Measurements from ENCODE around the gene CMTM3.
"Not testable (repeated sequence)": the region's sequence is repeated elsewhere in the genome, so short reads cannot be mapped to it uniquely, and the experiment has no call there.

CMTM3 gene

DNA sequence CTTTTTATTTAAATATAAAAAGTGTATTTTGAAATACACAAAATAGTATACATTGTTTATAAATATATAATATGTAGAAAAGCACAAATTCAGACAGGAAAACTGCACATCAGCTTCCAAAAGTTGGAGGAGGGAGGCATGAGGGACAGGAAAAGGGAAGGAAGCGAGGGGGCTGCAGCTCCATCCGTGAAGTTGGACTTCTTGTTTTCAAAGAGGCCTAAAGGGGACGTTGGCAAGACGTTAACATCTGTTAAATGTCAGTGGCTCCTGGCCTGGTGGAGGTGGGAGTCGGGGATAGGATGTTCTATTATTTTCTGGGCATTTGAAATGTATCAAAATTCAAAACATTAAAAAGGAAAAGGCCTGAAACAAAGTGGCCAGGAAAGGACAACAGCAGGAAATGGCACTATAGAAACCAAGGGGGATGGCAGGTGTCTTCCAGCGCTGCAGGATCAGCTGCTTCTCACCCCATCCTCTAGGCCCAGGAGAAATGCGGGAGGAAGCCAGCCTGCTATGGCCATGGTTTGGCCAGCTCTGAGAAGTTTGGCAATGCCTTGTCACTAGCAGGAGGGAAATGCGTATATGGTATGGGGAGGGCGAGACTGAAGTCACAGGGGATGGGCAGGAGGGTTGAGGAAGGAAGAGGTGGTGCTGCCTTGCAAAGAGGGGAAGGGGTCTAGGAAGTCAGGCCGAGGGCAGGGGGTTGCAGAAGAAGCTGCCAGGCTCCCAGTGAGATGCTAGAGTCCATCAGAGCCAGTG, 18.8 kb upstream of the CMTM3 start:
- DNase-seq (ENCODE audit: low read depth): no peak

DNA sequence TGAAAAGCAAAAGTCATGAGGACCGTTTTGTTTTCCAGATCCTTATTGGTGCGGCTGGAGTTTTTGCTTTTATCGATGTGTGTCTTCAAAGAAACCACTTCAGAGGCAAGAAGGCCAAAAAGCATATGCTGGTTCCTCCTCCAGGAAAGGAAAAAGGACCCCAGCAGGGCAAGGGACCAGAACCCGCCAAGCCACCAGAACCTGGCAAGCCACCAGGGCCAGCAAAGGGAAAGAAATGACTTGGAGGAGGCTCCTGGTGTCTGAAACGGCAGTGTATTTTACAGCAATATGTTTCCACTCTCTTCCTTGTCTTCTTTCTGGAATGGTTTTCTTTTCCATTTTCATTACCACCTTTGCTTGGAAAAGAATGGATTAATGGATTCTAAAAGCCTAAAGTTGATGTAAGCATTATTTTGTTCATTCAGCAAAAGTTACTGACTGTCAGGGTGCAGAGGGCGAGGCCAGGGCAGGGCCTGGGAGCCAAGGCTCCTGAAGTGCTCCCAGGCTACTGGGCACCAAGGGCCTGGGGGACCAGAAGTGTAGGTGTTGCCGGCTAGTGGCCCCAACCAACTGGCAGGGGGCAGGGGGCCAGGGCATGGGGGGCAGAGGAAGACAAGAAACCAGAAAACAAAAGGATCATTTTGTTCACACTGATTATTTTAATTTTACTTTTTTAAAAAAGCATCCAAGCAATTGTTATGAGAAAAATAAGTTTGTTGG, 16.5 kb upstream of the CMTM3 start:
- DNase-seq (ENCODE audit: low read depth): no peak

DNA sequence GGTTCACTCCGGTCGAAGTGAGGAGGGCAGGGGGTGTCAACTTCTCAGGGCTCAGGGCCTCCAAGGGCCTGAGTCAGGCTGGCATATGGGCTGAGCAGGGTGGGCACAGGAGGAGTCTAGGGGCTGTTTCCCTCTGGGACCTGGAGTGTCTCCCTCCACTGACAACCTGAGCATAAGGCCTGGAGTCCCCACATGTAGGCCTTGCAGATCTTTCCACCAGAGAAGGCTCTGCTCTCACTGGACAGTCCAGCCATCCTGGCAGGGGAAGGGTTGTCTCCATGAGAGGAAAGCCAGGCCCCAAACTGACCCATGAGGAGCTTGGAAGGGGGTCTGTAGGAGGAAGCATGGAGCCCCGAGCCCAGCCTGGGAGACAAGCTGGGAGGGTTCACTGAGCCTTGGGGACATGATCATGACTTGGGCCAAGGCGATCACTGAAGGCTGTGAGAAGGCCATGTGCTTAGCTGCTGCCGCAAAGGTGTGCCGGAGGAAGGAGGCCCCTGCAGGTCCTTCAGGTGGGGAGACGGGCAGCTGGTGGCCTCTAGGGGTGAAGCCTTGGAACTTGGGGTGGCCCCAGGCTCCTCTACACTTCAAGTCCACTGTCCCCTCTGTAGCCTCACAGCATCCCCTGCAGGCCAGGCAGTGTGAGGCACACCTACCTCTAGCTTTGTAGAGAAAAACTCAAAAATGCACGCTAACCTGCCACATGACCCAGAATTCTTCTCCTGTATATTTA, 15.4 kb upstream of the CMTM3 start:
- DNase-seq (ENCODE audit: low read depth): peak; percentile 53

DNA sequence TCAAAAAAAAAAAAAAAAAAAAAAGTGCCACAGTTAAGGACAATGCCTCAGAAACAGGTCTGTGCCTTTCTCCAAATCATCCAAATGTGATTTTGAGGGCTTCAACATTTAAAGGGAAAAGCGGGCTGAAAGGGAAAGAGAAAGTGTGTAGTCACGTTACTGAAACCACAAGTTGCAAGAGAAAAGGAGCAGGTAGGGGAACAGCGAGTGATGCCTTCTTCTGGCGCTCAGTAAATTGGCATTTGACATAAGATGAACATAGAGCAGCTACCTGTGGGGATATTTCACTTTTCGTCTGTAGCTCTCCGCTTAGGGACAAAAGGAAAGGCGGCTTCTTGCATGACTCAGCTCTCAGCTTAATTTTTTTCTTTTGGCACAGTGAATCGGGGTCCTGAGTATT, 14.2 kb upstream of the CMTM3 start:
- no peak for DNase-seq (ENCODE audit: low read depth)

DNA sequence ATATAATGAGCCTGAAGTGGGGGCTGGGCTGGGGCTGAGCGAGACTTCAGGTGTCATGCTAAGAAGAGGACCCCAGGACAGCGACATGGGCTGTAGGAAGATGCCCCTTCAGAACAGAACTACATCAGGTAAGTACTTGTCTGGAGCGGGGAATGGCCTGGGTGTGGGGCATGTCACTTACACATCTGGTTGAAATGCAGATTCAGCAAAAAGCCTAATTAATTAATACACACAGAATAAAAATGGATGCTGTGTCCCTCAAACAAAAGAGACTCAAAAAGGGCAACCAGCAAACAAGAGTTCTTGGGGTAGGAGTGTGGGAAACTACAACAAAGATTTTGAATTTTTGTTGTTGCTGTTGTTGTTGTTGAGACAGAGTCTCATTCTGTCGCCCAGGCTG, 13.5 kb upstream of the CMTM3 start:
- no peak for DNase-seq (ENCODE audit: low read depth)

DNA sequence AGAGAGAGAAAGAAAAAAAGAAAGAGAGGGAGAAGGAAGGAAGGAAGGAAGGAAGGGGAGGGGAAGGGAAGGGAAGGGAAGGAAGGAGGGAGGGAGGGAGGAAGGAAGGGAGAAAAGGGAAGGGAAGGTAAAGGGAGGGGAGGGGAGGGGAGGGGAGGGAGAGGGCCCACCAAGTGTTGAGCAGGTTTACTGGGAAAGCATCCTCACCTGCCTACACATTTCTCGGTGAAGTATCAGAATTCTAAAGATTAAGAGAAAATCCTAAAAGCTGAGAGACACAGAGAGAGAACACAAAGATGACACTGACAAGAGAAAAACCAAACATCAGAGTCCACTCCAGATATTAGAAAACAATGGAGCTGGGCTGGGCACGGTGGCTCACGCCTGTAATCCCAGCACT, 12.3 kb upstream of the CMTM3 start:
- DNase-seq (ENCODE audit: low read depth): no peak

DNA sequence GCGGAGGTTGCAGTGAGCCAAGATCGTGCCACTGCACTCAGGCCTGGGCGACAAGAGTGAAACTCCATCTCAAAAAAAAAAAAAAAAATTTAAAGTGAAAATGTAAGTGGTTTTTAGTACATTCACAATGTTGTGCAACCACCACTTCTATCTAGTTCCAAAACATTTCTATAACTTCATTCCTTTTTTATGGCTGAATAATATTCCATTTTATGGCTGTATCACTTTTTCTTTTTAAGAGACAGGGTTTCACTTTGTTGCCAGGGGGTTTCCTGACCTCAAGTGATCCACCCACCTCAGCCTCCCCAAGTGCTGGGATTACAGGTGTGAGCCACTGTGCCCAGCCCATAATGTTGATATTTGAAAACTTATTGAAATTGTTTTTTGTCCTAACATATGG, 11.7 kb upstream of the CMTM3 start:
- no peak for DNase-seq (ENCODE audit: low read depth)

DNA sequence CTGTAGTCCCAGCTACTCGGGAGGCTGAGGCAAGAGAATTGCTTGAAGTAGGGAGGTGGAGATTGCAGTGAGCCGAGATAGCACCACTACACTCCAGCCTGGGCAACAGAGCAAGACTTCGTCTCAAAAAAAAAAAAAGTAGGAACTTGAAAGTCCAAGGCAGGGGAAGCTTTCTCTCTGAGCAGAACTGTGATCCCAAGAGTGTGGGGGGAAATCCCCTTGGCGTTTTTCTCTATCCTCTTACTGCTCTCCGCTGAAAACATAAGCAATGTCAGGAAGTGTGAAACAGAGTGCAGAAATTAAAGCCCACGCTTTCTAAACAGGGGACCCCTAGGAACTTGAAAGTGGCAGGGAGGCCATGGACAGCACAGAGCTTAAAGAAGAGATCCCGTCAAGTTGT, 9.8 kb upstream of the CMTM3 start:
- DNase-seq (ENCODE audit: low read depth): no peak

DNA sequence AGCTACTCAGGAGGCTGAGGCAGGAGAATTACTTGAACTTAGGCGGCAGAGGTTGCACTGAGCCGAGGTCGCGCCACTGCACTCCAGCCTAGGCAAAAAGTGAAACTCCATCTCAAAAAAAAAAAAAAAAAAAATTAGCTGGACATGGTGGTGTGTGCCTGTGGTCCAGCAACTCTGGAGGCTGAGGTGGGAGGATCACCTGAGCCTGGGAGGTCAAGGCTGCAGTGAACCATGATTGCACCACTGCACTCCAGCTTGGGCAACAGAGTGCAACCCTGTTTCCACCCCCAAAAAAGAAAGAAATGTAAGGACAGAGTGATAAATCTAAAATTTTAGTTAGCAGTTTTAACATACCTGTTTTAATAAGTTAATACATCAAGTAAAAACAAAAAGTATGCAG, 7.9 kb upstream of the CMTM3 start:
- DNase-seq (ENCODE audit: low read depth): not testable (repeated sequence)

DNA sequence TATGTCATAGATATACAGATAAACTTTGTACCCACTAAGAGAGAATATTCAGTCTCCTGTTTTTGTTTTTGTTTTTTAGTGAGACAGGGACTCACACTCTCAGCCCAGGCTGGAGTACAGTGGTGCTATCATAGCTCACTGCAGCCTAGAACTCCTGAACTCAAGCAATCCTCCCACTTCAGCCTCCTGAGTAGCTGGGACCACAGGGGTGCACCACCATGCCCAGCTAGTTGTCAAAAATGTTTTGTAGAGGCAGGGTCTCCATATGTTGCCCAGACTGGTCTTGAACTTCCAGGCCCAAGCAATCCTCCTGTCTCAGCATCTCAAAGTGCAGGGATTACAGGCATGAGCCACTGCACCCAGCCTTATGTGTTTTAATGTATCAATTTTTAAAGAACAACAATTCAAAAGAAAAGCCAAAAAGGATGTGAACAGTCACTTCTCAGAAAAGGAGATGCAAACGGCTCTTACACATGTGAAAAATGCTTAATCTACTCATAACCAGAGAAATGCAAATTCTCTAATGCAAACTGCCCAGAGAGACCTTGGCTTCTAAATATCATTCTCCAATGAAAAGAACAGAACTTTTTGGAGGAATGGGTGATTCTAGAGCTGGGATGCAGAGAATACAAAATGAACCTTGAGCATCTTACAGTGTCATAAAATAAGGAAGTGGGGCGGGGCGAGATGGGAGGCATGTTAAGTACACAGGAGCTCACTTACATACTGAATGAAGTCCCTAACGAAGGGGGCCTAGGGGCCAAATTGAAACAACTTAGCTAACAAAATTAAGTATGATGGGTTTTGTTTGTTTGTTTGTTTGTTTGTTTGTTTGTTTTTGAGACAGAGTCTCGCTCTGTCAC, 7.3 kb upstream of the CMTM3 start:
- no peak for DNase-seq (ENCODE audit: low read depth)

DNA sequence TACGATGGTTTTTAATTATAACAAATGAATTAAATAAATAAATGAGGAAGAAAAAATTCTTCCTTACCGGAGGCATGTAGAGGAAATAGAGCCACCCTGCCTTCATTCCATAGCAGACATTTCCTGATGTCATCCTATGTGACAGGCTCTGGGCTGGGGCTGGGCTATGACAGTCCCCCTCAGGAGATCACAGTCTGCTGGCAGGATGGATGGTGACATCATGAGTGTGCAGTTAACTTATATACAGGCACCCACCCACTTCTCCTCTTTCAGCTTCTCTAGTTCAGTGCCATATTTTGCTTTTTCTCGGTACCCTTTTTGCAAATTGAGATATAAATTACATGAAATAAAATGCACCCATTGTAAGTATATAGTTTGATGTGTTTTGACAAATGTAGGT, 6.4 kb upstream of the CMTM3 start:
- DNase-seq (ENCODE audit: low read depth): no peak

DNA sequence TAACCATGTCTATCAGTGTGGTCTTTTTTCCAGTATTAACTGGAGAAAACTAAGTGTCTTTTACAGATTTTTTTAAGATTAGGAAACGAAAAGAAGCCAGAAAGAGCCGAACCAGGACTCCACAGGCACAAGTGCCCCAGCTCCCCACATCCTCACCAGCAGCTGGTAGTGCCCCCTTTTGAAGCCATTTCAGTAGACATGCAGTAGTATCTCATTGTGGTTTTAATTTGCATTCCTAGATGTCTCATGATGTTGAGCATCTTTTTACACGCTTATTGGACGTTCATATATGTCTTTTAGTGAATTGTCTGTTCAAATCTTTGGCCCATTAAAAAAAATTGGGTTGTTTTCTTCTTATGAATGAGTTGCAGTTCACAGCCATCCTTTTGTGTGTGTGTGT, 4.8 kb upstream of the CMTM3 start:
- DNase-seq (ENCODE audit: low read depth): no peak

DNA sequence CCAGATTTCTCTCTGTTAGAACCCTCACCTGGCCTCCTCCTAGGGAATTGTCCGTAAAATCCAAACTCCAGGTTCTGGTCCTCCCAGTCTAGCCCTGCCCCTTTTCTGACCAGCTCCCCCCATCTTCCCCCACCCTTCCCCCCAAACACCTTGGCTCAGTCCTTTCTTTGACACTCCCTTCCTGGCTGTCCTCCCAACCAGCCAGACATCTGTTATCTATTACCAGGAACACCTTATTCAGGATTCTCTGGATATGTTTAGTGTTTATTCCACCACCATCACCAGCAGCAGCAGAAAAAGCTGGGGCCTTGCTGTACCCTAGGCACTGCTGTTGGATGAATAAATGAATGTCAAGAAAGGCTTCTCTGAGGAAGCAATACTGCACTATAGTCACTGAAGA, 4.0 kb upstream of the CMTM3 start:
- no peak for DNase-seq (ENCODE audit: low read depth)

DNA sequence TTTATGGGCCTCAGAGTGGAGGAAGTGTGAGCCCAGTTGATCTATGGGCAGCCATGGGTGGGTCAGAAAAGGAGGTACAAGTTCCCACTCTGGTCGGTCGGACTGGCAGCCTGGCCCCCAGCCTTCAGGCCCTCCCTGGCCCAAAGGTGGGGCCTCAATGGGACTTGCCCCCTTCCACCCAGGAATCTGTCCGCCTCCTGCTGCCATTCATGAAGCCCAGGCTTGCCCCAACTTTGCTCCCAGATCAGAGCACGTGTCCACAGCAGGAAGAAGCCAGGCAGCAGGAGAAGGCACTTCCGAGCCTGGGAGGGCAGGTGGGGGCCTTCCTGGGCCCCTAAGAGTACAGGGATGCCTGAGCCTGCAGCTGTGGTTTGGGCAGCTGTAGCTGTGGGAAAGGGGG, 3.0 kb upstream of the CMTM3 start:
- no peak for DNase-seq (ENCODE audit: low read depth)

DNA sequence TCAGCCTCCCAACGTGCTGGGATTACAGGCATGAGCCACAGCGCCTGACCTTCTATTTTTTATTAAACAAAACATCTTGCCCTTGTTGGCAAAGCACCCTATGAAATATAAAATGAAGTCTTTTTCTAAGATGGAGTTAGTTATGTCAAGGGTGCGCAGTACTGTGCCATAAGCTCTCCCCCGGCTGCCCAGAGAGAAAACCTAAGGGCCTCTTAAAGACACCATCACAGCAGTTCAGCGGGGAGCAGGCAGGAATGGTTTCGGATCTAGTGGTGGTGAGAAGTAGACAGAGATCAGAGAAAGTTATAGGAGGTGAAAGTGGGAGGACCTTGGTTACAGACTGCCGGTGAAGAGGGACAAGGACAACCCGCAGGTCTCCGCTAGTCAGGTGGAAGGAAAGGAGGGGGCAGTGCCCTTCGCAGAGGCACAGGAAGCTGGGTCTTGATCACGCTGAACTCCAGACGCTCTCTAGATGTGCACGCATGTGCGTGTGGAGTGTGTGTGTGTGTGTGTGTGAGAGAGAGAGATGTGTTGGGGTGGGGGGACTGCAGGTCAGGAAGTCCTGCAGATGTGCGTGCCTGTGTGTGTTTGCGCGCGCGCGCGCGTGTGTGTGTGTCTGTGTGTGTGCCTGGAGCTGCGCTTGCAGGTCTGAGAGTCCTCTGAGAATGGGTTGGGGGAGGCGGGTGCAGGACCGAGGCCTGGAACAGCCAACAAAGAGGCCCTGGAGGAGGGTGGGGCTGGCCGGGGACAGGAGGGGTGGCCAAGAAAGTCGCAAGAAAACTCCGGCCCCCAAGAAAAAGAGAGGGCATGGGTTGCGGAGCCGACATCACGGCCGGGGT, 748 bp upstream of the CMTM3 start:
- peak; percentile 65 for DNase-seq (ENCODE audit: low read depth)

DNA sequence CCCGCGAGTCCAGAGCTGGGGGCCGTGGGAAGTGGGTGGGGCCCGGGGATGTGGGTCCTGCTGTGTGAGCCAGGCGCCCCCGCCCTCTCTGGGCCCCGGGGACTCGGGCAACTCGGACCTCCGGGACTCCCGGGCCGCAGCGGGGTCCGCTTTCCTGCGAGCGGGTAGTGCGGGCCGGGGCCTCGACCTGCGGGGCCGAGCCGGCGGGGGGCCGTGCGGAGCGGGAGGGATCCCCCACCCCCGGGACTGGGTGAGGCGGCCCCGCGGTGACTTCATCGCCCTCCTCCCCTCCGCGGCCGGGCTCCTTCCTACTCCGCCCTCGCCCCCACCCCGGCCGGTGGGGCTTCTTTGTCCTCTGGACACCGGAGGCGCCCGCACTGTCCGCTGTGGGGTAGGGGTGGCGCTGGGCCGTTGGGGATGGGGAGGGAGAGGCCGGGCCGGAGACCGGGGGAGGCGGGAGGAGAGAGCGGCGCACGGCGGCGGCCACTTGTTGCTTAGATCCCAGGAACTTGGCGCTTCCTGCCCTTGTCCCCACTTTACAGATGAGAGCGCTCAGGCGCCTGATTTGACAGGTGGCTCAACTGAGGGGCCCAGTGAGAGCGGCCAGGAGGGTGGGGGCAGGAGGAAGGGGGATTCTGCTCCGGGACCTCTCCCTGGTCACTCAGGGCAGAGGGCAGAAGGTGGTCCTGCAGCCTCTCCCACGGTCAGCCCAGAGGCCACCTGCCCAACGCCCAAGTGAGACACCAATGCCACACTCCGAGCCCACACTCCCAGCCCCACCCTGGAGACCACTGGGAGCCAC, 874 bp downstream of the CMTM3 start:
- DNase-seq (ENCODE audit: low read depth): no peak

DNA sequence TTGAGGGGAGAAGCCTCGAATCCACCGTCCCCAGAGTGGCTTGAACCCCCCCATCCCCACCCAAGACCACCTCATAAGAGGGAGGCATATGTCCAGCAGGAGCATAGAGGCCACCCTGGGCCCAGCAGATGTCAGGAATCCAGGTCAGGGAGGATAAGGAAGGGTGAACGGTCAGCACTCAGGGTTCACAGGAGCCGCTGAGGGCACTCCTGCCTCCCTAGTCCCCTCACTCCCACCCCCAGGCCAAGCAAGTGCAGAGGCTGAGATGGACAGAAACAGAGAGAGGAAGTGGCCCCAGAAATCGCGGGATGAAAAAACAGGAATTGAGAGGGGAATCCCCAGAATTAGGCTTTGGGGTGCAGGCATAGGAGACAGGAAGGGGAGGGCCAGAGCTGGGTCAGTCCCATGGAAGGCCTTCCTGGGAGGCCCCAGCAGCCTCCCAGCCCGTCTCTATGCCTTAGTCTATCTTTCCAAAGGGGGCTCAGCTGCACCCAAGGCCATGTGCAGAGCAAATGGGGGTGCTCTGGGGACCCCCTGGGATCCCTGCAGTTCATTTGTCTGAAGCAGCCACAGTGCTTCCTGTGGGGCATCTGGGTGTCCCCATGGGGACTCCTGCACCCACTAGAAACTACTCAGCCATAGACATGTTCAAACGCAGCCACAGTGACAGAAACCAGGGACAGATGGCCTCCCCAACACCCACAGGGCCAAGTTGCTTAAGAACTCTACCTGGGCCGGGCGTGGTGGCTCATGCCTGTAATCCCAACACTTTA, 1.7 kb downstream of the CMTM3 start:
- DNase-seq (ENCODE audit: low read depth): no peak

DNA sequence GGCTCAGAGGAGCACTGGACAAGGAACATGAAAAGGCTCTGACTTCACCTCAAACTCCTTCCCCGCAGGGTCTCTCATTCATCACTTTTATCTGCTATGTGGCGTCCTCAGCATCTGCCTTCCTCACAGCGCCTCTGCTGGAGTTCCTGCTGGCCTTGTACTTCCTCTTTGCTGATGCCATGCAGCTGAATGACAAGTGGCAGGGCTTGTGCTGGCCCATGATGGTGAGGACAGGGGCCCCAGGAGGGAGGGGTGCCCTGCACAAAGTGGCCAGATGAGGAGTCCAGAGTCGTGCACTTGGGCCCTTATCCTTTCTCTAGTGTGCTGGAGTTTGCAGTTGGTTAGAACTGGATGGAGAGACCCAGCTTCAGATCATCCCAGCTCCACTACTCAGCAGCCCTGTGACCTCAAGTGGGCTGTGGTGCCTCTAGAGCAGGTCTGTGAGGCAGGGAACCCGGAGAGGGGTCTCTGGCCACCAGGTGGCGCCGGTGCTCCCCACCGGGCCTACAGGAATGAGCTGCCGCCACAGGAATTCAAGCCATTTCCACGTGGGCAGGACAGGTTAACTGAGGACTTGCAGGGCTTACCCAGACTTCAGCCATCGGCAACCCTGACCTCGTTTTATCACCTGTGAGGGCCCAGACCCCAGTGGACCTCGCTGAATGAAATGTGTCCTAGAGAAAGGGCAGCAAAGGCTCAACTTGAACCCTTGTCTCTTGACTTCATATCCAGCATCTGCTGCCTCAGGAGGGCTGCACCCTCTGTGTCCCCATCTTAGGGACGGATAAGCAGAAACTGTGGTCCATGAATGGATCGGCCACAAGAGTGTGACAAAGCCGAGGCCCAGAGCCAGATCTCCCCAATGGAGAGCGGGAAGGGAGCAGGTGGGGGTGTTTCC, 4.0 kb downstream of the CMTM3 start:
- peak; percentile 89 for DNase-seq (ENCODE audit: low read depth)

DNA sequence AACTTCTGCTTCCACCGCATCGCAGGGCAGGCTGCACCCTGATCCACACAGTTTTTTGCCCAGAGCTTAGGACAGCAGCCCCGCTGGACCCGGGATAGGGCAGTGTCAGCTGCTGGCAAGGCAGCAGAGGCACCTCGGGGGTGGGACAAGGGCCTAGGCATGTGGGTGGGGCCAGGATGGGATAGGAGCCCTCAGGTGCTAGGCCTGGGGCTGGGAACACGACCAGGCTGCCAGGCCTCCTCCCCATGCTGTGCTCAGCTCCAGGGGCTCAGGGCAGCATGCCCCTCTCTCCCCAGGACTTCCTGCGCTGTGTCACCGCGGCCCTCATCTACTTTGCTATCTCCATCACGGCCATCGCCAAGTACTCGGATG, 4.6 kb downstream of the CMTM3 start:
- no peak for DNase-seq (ENCODE audit: low read depth)

All from amniotic epithelial cell (primary cell).